IMR-90 (cell line): ENCODE data around the gene ABCA2.

Experiments
- BHLHE40 ChIP-seq: fragments of 150-350 bp; IDR thresholded peaks from 2 replicates; pipeline ENCODE4 v1.6.1; 2016; ENCODE audit warnings: mild to moderate bottlenecking, low read depth, low read length
- CEBPB ChIP-seq: IDR thresholded peaks from 2 replicates; pipeline ENCODE4 v1.6.1; 2012; ENCODE audit warnings: low read depth, low read length, improper control_type of control experiment
- CHD1 ChIP-seq: IDR thresholded peaks from 2 replicates; pipeline ENCODE4 v1.6.1; 2012; ENCODE audit warnings: low read depth, low read length, improper control_type of control experiment
- ELK1 ChIP-seq: fragments of 150-350 bp; IDR thresholded peaks from 2 replicates; pipeline ENCODE4 v1.6.1; 2016; ENCODE audit warnings: low read depth, mild to moderate bottlenecking, low read length, moderate library complexity, borderline replicate concordance
- MAFK ChIP-seq: IDR thresholded peaks from 2 replicates; pipeline ENCODE4 v1.6.1; 2012; ENCODE audit warnings: low read depth, low read length, improper control_type of control experiment
- MAZ ChIP-seq: IDR thresholded peaks from 2 replicates; pipeline ENCODE4 v1.6.1; 2012; ENCODE audit warnings: low read depth, mild to moderate bottlenecking, low read length, improper control_type of control experiment, moderate library complexity, borderline replicate concordance
- MXI1 ChIP-seq: IDR thresholded peaks from 2 replicates; pipeline ENCODE4 v1.6.1; 2012; ENCODE audit warnings: low read depth, mild to moderate bottlenecking, low read length, moderate library complexity, borderline replicate concordance
- NFE2L2 ChIP-seq: fragments of 150-350 bp; IDR thresholded peaks from 2 replicates; pipeline ENCODE4 v1.6.1; 2016; ENCODE audit warnings: low read depth, mild to moderate bottlenecking, low read length
- POLR2A ChIP-seq: IDR thresholded peaks from 2 replicates; pipeline ENCODE4 v1.6.1; 2012; ENCODE audit warnings: mild to moderate bottlenecking, low read depth, low read length
- RAD21 ChIP-seq: IDR thresholded peaks from 2 replicates; pipeline ENCODE4 v1.6.1; 2012; ENCODE audit warnings: low read length, improper control_type of control experiment
- RFX5 ChIP-seq: IDR thresholded peaks from 2 replicates; pipeline ENCODE4 v1.8.0; 2012; ENCODE audit warnings: low read depth, mild to moderate bottlenecking, low read length, moderate library complexity
- SMC3 ChIP-seq: fragments of 150-350 bp; IDR thresholded peaks from 2 replicates; pipeline ENCODE4 v1.6.1; 2016; ENCODE audit warnings: low read depth, mild to moderate bottlenecking, antibody characterized with exemption, low read length, moderate library complexity
- TF ChIP-seq, protein P1 (sequence below): conservative IDR thresholded peaks from 2 replicates; pipeline ENCODE4 v1.5.1; 2012; ENCODE audit warnings: mild to moderate bottlenecking, low read depth, low read length, improper control_type of control experiment
- TF ChIP-seq, protein P2 (sequence below): fragments of 150-350 bp; IDR thresholded peaks from 2 replicates; pipeline ENCODE4 v1.6.1; 2017; ENCODE audit warnings: mild to moderate bottlenecking, antibody characterized with exemption, low read length, low read depth

GRCh38 chr9:137071282-137071681 is 43.2 kb upstream of the ABCA2 start:
- TF ChIP-seq POLR2A (no peak), MXI1 (no peak), ELK1 (no peak), BHLHE40 (no peak), MAFK (no peak), NFE2L2 (no peak), CEBPB (no peak), SMC3 (no peak), RFX5 (no peak), RAD21 (no peak), CHD1 (no peak), MAZ (no peak)
- TF ChIP-seq, protein P1, sequence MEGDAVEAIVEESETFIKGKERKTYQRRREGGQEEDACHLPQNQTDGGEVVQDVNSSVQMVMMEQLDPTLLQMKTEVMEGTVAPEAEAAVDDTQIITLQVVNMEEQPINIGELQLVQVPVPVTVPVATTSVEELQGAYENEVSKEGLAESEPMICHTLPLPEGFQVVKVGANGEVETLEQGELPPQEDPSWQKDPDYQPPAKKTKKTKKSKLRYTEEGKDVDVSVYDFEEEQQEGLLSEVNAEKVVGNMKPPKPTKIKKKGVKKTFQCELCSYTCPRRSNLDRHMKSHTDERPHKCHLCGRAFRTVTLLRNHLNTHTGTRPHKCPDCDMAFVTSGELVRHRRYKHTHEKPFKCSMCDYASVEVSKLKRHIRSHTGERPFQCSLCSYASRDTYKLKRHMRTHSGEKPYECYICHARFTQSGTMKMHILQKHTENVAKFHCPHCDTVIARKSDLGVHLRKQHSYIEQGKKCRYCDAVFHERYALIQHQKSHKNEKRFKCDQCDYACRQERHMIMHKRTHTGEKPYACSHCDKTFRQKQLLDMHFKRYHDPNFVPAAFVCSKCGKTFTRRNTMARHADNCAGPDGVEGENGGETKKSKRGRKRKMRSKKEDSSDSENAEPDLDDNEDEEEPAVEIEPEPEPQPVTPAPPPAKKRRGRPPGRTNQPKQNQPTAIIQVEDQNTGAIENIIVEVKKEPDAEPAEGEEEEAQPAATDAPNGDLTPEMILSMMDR: no peak
- TF ChIP-seq, protein P2, sequence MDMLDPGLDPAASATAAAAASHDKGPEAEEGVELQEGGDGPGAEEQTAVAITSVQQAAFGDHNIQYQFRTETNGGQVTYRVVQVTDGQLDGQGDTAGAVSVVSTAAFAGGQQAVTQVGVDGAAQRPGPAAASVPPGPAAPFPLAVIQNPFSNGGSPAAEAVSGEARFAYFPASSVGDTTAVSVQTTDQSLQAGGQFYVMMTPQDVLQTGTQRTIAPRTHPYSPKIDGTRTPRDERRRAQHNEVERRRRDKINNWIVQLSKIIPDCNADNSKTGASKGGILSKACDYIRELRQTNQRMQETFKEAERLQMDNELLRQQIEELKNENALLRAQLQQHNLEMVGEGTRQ: no peak
